ENCODE data around the gene L1CAM.

- TF ChIP-seq ZNF10 (tag by site-specific recombination; IDR thresholded peaks at IDR 0.05) (no peak), ZNF140 (tag by site-specific recombination; IDR thresholded peaks at IDR 0.05) (no peak)
Measured at GRCh38 chrX:153882557-153882956, 3.4 kb downstream of the L1CAM start.

Data from HEK293 (cell line).